Activated CD8-positive, alpha-beta memory T cell treated with anti-CD3 and anti-CD28 coated beads, Interleukin-2, amount 50 U/mL, for 48 hours (primary cell): Measurements from ENCODE around the gene UBASH3B.
"Not testable (repeated sequence)": the region's sequence is repeated elsewhere in the genome, so short reads cannot be mapped to it uniquely, and the experiment has no call there.

Experiments
- DNase-seq: peaks from one replicate; pipeline ENCODE4 v3.0.0-alpha.2; 2020

UBASH3B gene

DNA sequence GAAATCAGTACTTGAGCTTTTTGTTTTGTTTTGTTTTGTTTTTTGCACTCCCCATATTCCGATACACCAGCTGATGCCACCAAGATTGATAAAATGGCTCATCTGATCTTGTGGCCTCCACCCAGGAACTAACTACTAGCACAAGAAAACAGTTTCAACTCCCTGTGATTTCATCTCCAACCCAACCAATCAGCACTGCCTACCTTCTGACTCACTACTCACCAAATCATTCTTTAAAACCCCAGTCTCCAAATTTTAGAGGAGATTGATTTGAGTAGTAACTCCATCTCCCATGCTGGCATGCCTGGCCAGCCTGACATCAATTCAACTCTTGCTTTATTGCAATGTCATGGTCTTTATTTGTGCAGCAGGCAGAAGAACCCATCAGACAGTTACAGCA is 166.7 kb downstream of the UBASH3B start:
- no peak for DNase-seq

DNA sequence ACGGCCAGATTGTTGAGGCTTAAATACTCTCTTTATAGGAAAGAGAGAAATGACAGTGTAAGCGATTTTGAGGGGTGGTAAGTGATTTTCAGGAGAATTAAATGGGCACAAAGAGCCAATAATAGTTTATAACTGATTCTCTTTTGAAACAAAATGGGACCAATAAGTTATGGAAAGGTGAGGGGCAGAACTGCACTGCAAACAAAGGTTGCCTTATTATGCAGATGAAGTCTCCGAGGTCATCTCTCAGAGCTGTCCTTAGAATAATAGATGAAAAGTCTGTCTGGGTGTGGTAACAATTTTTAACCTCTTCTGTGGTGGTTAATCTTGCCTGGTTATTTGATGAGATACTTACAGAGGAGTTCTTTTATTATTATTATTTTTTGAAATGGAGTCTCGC is 168.0 kb downstream of the UBASH3B start:
- DNase-seq: no peak

DNA sequence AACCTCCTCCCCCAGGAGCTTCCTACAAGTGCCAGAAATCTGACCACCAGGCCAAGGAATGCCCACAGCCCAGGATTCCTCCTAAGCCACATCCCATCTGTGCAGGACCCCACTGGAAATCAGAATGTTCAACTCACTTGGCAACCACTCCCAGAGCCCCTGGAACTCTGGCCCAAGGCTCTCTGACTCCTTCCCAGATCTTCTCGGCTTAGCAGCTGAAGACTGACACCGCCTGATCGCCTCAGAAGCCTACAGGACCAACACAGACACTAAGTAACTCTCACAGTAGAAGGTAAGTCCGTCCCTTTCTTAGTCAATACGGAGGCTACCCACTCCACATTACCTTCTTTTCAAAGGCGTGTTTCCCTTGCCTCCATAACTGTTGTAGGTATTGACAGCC is 173.8 kb downstream of the UBASH3B start:
- DNase-seq: not testable (repeated sequence)

DNA sequence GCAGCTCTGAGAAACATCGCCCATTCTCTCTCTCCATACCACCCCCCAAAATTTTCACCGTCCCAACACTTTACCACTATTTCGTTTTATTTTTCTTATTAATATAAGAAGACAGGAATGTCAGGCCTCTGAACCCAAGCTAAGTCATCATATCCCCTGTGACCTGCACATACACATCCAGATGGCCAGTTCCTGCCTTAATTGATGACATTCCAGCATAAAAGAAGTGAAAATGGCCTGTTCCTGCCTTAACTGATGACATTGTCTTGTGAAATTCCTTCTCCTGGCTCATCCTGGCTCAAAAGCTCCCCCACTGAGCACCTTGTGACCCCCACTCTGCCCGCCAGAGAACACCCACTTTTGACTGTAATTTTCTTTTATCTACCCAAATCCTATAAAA is 176.8 kb downstream of the UBASH3B start:
- not testable (repeated sequence) for DNase-seq

DNA sequence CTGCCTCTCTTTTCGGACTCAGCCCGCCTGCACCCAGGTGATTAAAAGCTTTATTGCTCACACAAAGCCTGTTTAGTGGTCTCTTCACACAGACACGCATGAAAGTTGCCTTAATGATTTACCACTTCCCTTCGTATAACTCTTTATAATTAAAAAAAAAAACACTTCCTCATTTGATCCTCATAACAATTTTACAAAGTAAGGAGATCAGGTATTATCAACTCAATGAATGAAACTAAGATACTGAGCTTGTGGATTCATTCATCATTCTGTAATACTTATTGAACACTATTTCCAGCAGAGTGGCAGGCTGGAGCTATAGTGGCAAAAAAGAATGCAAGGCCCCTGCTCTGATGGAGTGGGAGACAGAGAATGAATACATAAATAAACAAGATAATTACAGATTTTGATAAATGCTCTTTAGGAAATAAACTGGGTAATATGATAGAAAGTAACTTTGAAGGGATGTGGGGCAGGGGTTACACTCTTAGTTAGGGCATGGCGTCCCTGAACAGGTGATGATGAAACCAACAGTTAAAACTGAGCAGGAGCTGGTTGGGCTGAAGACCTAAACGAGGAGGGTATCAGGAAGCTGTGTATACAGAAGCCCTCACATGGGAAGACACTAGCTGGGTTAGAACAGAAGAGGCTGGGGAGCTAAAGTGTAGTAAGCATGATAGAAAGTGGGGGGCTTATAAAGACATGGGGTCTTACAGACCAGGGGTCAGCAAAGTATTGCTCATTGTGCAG is 177.4 kb downstream of the UBASH3B start:
- DNase-seq: no peak

DNA sequence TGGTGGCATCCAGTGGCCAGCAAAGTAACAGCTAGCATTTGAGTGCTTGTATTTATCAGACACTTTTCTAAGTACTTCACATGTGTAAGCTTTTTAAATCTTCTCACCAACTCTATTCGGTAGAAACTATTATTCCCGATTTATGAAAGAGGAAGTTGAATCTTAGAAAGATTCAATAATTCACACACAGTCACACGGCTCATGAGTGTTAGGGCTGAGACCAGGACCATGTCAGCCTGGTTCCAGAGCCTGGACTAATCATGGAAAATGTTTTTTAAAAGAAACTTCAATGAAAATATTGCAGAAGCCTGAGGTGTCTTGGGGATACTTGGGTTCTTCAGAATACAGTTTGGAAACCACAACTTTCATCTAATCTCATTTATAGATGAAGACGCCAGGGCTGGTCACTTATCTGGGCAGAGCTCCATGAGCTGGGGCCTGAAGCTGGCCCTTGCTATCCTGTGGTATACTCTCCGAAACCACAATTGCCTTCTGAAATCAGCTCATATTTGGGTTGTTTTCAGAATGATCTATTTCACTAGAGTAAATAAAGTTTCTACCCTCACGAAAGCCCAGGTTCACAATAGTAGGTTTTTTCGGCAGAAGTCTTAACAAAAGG is 178.4 kb downstream of the UBASH3B start:
- no peak for DNase-seq

DNA sequence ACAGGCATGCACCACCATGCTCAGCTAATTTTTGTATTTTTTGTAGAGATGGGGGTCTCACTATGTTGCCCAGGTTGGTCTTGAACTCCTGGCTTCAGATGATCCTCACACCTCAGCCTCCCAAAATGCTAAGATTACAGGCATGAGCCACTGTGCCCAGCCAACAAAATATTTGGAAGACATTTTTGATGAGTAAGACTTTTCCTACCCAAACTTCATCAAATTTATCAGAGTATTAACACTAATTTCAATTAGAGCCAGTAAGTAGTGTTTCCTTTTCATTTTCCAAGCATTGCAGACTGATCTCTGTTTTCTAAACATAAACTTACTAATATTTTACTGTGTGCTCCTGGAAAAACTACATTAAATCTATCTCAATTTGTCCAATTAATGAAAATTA is 181.4 kb downstream of the UBASH3B start:
- no peak for DNase-seq

DNA sequence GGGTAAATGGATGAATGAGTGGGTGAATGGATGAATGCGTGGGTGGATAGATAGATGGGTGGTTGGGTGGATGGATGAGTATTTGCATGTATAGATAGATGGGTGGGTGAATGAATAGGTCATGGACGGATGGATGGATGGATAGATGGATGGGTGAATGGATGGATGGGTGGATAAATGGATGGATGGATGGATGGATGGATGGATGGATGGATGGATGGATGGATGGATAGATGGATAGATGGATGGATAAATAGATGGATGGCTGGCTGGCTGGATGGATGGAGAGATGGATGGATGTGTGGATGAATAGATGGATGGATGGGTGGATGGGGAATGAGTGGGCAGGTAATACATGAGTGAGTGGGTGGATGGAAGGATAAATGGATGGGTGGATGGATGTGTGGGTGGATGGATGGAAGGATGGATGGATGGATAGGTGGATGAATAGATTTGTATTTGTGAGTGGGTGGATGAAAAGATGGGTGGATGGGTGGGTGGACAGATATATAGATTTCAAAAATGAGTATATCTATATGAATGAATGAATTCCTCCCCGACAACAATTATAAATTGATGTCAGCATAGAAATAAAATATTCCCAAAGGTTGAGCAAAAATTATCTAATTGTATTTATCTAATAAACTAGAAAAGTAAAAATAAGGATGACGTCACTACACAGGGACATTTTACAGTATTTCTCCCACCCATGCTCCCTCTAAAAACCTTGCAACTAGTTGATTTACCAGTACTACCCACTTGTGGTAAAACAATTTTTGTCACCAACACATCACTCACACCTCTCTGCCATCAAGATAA is 182.2 kb downstream of the UBASH3B start:
- DNase-seq: no peak

DNA sequence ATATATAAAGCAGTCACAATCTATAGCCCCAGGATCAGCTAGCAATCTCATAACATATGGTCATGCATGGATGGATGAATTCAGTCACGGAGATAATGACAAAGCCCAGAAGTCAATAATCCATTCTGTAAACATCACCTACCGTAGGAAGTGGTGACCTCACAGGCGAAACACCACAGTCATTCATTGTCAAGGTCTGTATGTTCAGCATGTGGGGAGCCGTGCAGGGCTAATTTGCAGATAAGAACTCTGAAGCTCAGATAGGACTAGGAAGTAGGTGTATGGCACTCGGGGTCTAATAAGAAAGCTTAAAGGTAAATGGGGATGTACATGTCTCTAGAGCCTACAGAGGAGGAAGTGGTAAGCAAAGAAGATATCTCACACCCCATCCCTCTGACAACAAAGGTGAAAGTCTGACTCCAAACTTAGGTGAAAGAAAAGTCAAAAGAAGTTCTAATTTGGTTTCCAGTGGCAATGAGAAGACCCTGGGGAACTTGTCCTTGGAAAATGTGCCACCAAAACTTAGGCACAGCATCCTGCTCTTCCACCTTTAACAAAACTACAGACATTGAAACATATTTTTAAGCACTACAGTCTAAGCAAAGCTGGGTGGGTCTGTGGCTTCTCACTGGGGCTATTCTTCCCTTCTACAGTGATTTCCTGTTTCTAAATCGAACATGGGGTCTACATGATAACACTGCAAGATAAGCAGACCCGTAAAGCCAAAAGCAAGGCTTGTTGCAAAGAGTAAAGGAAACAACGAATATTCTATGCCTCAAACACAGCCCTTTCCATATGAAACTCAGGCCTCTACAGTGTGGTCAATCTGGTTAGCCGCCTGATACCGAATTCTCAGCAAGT is 188.0 kb downstream of the UBASH3B start:
- DNase-seq: peak; percentile 68

DNA sequence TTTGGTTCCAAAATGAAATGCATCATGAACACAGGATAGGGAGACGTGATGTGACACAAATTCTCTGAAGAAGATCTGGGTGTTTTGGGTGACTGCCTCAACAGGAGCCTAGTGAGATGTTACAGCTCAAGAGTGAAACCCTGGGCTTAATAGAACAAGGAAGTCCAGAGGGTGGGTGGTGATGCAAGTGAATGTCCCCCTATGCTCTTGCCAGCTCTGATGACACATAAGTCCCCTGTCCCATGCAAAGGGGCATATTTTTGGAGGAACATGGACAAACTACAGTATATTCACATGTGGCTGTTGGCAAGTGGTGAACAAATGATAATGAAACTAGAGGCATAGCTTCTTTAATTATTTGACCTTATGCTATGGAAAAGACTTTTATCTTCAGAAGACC is 191.9 kb downstream of the UBASH3B start:
- no peak for DNase-seq

DNA sequence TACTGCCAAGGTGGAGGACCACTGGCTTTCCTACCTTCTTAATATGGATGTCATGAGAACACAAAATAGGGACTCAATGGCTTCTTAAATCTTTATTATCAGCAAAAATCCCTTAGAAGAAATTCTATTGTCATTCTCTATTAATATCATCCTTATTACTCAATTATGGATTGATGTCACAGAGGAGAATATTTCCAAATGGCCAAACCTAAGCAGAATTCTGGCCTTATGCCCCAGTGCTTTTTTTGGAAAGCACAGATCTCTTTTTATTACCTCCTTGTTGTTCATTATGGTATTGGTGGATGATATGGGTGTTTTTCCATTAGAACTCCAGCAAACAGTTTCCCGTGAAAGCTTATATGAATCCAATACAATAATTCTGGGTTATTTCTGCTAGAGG is 192.7 kb downstream of the UBASH3B start:
- no peak for DNase-seq

DNA sequence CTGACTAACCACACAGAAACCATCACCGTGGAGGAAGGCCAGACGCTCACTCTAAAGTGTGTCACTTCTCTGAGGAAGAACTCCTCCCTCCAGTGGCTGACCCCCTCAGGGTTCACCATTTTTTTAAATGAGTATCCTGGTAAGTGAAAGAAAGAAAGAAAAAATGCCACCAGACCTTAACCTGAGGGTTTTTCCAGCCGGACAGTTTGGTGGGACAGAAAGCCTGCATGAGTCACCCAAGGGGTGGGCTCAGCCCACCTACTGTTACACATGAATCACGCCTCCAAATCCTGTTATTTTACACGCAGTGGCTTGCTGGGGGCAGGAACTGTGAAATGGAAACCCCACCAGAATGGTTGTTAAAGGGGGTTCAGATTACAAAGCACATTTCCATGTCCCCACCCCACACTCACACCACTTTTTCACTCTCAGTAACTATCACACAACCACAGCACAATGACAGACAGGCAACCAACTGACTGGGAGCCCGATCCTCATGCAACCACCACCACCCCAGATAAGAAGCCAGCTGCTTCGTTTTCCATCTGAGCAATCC is 194.6 kb downstream of the UBASH3B start:
- peak; percentile 76 for DNase-seq

DNA sequence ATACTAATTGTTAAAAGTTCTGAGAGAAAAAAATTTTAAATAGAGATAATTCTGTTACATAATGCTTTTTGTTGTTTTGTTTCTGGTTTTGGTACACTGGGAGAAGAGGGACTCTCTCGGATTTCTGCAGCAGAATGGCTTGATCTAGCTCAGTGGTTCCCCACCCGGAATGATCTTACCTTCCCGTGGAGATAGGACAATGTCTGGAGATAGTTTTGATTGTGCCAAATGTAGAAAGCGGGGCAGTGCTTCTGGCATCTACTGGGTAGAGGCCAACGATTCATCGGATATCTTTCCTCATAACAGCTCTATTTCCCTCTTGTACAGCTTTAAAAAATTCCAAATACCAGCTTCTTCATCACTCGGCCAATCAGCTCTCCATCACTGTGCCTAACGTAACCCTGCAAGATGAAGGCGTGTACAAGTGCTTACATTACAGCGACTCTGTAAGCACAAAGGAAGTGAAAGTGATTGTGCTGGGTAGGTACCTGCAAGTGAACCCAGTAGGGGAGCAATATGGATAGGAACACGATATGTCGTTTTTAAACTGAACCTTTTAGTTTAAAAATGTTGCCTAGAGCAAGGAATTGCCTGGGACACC is 195.9 kb downstream of the UBASH3B start:
- DNase-seq: no peak

DNA sequence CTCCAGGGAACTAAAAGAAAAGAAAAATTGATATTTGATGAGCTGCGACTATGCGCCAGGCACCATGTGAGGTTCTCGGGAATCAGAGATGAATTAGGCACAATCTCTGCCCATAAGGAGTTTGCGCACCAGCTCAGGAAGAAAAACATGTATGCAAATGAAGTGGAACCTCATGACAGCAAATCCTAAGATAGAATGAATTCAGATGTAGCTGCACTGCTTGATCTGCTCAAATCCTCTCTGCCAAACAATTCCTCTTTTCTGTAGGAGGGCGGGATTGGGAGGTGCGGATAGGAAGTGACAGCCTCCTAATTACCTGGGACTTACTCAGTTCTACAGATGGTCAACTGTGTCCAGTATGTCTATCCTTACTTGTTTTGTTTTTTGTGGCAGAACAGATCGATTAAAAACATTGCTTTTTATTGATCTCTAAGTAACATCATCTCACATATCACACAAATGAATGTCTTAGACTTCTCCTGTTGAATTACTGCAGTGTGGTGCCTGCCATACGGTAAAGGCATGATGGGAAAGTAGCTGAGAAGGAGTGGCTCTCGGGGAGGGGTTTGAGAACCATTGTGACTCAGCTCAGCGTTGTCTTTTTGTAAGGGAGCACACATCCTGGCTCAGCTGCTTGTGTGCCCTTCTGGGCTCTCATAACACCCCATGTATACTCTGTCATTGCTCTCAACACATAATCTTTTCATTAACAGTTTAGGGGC is 196.7 kb downstream of the UBASH3B start:
- no peak for DNase-seq

DNA sequence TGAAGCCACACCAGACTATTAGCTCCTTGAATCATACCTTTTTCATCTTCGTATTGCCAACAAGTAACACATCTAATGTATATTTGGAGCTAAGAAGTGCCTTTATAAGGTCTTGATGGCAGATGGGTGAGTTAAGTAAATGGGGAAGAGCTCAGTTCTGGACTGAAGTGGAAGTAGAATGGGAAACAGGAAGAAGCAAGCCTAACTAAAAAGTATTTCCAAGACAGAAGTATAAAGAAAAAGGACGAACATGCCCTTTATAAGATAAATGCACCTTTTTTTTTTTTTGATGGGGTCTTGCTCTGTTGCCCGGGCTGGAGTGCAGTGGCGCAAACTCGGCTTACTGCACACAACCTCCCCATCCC is 197.3 kb downstream of the UBASH3B start:
- DNase-seq: no peak

DNA sequence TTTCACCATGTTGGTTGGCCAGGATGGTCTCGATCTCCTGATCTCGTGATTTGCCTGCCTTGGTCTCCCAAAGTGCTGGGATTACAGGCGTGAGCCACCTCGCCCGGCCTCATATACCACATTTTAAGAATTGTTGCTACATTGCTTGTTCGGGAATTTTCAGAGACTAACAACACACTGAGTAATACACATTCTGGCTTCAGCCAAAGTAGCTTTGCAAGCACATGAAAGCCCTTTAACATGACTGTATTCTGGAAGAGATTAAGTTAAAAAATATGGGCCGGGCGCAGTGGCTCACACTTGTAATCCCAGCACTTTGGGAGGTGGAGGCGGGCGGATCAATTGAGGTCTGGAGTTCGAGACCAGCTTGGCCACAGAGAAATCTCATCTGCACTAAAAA is 197.7 kb downstream of the UBASH3B start:
- no peak for DNase-seq

DNA sequence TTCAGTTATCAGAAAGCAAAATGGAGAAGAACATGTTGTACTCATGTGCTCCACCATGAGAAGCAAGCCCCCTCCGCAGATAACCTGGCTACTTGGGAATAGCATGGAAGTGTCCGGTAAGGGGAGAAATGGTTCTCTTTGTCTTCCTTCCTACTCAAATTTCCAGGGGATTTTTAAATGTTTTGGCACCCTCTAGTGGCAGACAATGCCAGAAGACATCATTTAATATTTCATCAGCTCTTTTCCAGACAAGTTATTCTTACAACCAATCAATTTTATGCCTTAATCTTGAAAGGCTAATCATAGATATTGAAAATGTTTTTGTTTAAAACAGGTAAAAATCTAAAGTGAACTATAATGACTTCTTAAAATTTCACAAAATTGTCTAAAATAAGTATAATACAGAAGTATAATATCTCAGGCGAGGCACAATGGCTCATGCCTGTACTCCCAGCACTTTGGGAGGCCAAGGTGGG is 198.5 kb downstream of the UBASH3B start:
- DNase-seq: no peak

DNA sequence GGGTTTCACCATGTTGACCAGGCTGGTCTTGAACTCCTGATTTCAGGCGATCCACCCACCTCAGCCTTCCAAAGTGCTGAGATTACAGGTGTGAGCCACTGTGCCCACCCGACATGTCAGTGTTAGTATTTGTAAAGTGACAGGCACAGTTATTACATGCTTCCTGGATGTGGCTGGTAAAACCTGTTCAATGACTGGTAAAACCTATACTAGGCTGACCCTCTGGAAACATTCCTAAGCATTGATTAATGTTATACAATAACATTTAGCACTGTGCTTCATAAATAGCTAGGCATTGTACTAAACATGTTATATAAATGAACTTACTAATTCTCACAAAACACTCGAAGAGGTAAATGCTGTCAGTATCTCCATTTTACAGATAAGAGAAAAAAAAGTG is 206.1 kb downstream of the UBASH3B start:
- DNase-seq: no peak

DNA sequence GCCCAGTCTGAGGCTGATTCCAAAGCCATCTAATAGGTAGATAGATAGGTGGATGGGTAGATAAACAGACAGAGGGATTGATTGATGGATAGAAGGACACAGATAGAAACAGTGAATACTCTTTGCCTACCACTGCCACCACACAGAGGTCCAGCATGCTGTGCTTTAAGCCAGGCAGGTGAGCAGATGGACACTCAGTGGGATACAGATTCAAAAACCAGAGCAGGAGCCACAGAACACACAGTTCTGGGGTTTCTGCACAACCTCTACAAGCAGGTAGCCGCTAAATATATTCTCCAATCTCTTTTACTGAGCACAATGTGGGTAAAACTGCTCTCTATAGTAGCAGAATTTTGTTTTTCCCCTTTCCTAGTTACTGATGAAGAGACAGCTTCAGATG is 206.6 kb downstream of the UBASH3B start:
- DNase-seq: no peak

DNA sequence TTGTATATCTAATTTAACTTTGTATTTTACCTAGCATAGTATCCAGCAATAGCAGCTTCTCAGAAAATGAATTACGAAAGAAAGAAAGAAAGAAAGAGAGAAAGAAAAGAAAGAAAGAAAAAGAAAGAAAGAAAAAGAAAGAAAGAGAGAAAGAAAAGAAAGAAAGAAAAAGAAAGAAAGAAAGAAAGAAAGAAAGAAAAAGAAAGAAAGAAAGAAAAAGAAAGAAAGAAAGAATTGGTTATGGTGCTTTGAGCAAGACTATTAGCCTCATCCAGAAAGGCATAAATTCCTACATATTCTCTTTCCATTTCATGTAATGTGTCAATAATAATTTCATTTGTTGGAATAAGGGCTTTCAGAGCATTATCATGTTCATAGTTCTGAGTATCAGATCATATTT is 207.6 kb downstream of the UBASH3B start:
- not testable (repeated sequence) for DNase-seq

DNA sequence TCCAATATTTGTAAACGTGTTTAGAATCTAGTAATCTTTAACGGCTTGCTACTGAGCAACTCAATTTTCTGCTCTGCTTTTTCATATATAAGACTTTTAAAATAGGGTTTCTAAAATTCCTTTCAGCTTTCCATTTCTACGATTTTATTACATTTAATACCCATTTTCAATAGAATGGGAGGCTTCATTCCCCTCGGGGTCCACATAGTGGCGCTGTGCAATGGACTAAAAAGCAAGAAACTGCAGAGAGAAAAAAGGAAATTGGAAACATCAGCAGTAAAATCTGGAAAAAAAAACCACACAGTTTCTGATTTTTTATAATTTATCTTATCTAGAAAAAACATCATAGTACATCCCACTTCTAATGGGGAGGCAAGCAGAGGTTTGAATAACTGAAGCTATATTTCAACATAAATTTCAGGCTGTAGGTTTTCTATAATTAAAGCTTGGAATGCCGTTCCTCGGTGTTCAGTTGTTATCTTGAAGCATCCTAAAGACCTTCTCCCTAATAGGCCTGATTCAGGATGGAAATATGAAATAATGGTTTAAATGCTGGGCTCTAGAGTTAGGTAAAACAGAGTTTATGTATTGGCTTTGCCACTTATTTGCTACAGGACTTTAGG is 208.3 kb downstream of the UBASH3B start:
- no peak for DNase-seq
